ENCODE results near the gene ARMC12.

Gene ARMC12

GRCh38 chr6:35788423-35788982 is 51.7 kb downstream of the ARMC12 start:
- DNase-seq (ENCODE audit: low spot score) = no peak
- TF ChIP-seq CTCF (IDR thresholded peaks at IDR 0.05; ENCODE audit: extremely low read depth, insufficient read depth, missing control alignments) = no peak
- in situ Hi-C loops (cut with MboI; ENCODE audit: low pct_unique_long_range_greater_than_20kb, low sequenced_read_pairs, unreplicated experiment) = no loop called here

- no peak for TF ChIP-seq CTCF (IDR thresholded peaks at IDR 0.05; ENCODE audit: extremely low read depth, insufficient read depth, missing control alignments)
- no peak for DNase-seq (ENCODE audit: low spot score)
- in situ Hi-C loops (cut with MboI; ENCODE audit: low pct_unique_long_range_greater_than_20kb, low sequenced_read_pairs, unreplicated experiment) = no loop called here
Observed at GRCh38 chr6:35790683-35791082, 53.9 kb downstream of the ARMC12 start.

- DNase-seq (ENCODE audit: low spot score) = no peak
- in situ Hi-C loops (cut with MboI; ENCODE audit: low pct_unique_long_range_greater_than_20kb, low sequenced_read_pairs, unreplicated experiment) = no loop called here
- TF ChIP-seq CTCF (IDR thresholded peaks at IDR 0.05; ENCODE audit: extremely low read depth, insufficient read depth, missing control alignments) = no peak
Observed at GRCh38 chr6:35794536-35795452, 58.0 kb downstream of the ARMC12 start.

GRCh38 chr6:35795453-35796071 is 58.7 kb downstream of the ARMC12 start:
- TF ChIP-seq CTCF (IDR thresholded peaks at IDR 0.05; ENCODE audit: extremely low read depth, insufficient read depth, missing control alignments) = no peak
- in situ Hi-C loops (cut with MboI; ENCODE audit: low pct_unique_long_range_greater_than_20kb, low sequenced_read_pairs, unreplicated experiment) = no loop called here
- DNase-seq (ENCODE audit: low spot score) = no peak

- no peak for TF ChIP-seq CTCF (IDR thresholded peaks at IDR 0.05; ENCODE audit: extremely low read depth, insufficient read depth, missing control alignments)
- no peak for DNase-seq (ENCODE audit: low spot score)
- in situ Hi-C loops (cut with MboI; ENCODE audit: low pct_unique_long_range_greater_than_20kb, low sequenced_read_pairs, unreplicated experiment) = no loop called here
Observed at GRCh38 chr6:35796236-35796635, 59.4 kb downstream of the ARMC12 start.

GRCh38 chr6:35797837-35798526 is 61.1 kb downstream of the ARMC12 start:
- in situ Hi-C loops (cut with MboI; ENCODE audit: low pct_unique_long_range_greater_than_20kb, low sequenced_read_pairs, unreplicated experiment) = no loop called here
- no peak for TF ChIP-seq CTCF (IDR thresholded peaks at IDR 0.05; ENCODE audit: extremely low read depth, insufficient read depth, missing control alignments)
- DNase-seq (ENCODE audit: low spot score) = no peak
